Activated CD8-positive, alpha-beta memory T cell treated with anti-CD3 and anti-CD28 coated beads, Interleukin-2, amount 50 U/mL, for 4 hours (primary cell): ENCODE results near the gene CNTLN.
"Not testable (repeated sequence)": the region's sequence is repeated elsewhere in the genome, so short reads cannot be mapped to it uniquely, and the experiment has no call there.

Source experiments
- DNase-seq: peaks from one replicate; pipeline ENCODE4 v3.0.0-alpha.2; 2020

Gene CNTLN

GRCh38 chr9:17520268-17521064, 385.6 kb downstream of the CNTLN start:
- no peak for DNase-seq

DNA sequence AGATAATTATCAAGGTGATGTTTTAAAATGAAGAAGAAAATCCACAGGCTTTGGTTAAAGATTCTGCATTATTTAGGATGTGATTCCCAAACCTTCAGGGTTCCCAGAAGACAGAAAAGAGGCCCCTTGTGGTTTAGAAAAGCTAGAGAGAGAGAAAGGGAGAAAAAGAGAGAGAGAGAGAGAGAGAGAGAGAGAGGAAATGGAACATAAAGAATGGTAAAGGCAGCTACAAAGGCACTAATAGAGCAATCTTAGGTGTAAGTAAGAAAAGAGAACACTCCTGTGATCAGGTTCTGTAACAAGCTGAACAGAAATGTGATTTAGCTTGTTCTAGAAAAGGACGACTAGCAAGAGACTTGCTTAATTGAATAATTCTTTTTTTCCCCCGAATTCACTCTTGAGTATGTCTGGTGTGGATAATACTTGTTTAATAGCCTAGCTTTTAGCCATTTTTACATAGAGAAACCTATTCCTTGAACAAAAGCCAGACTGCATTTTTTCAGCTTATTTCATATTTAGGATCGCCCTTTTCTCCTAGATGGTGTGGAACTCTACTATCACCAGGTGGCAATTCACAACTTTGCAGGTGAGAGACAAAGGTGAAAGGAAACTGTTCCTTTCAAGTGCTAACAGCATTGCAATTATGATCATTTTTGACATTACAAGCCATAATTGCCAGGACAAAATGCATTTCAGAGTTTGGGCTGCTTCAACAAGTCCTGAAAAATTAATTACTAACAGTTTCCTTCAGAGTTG, 386.4 kb downstream of the CNTLN start:
- DNase-seq: no peak

GRCh38 chr9:17526726-17527125, 391.9 kb downstream of the CNTLN start:
- not testable (repeated sequence) for DNase-seq

GRCh38 chr9:17528859-17529258, 394.0 kb downstream of the CNTLN start:
- DNase-seq: no peak

GRCh38 chr9:17531642-17532254, 396.9 kb downstream of the CNTLN start:
- DNase-seq: no peak

DNA sequence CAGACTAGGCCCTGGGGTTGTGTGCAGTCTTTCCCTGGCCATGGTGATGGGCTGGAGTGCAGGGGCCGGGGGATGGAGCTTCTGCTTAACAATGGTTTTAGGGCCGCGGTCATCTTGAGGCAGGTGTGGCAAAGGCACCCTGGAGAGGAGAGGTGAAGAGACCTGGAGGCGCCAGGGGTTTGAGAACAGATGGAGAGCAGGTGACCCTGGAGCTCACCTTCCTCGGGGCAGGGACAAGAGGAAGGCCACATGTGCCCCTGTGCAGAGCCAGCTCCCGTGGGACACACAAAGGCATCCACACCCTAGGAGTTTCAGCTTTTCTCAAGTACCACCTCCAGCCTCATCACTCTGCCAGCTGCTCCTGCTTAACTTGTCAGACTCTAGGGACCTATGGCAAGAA, 397.6 kb downstream of the CNTLN start:
- no peak for DNase-seq

DNA sequence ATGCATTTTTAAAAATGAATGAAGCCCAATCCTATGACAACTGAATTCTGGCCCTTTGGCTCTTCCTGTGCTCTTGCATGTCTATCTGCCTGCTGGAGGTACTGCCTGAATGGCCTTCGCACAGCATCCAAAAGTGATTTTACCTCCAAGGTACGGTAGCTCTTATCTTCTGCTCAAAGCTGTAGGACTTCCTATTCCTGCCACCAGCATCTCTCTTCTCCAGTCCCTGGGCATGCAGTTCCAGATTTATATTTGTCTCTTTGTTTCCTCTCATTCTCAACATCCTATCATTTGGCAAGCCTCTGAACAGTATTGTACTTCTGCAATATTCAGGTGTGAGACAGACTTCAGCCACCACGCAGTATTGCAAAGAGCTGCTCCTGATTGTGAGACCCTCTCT, 400.3 kb downstream of the CNTLN start:
- DNase-seq: no peak

DNA sequence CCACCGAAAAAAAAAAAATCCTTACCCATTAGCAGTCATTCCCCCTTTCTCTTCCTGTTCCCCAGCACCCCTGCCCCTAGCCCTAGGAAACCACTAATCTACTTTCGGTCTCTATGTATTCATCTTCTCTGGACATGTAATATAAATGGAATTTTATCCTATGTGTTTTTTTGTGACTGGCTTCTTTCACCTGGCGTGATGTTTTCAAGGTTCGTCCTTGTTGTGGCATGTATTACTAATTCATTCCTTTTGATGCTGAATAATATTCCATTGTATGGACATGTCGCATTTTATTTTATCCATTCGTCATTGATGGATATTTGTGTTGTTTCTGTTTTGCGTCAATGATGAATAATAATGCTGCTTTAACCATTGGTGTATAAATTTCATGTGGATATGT, 401.2 kb downstream of the CNTLN start:
- no peak for DNase-seq

- no peak for DNase-seq
Observed at GRCh38 chr9:17551023-17551422, 416.2 kb downstream of the CNTLN start.
